Central memory CD8-positive, alpha-beta T cell (primary cell): ENCODE data around the gene RAB3C.

Source experiments
- ATAC-seq: fragments of 150-1000 bp; cut with Tn5 transposase; replicated peaks from 2 replicates; pipeline ENCODE4 v1.10.0; 2022; ENCODE audit warnings: mild to moderate bottlenecking, moderate FRiP score, moderate number of reproducible peaks; ENCODE audit not compliant: poor library complexity, severe bottlenecking; ENCODE audit errors: extremely low read depth
- DNase-seq, 2 donors: peaks; one replicate each; pipeline ENCODE4 v3.0.0; 2021; ENCODE audit warnings: low spot score in 2 of 2
- H3K27ac Mint-ChIP-seq: one replicate; pipeline ENCODE4 v1.8.0; 2022; ENCODE audit warnings: low read depth, mild to moderate bottlenecking, moderate library complexity, mixed read lengths
- H3K27me3 Mint-ChIP-seq: one replicate; pipeline ENCODE4 v1.8.0; 2022; ENCODE audit warnings: mixed read lengths
- H3K36me3 Mint-ChIP-seq: one replicate; pipeline ENCODE4 v1.8.0; 2022; ENCODE audit warnings: mild to moderate bottlenecking, moderate library complexity, mixed read lengths; ENCODE audit not compliant: insufficient read depth
- H3K4me1 Mint-ChIP-seq: one replicate; pipeline ENCODE4 v1.8.0; 2022; ENCODE audit warnings: mixed read lengths
- H3K4me3 Mint-ChIP-seq: one replicate; pipeline ENCODE4 v1.8.0; 2022; ENCODE audit warnings: mild to moderate bottlenecking, moderate library complexity, mixed read lengths
- H3K9me3 Mint-ChIP-seq: one replicate; pipeline ENCODE4 v1.8.0; 2022; ENCODE audit warnings: mixed read lengths

RAB3C gene

DNA sequence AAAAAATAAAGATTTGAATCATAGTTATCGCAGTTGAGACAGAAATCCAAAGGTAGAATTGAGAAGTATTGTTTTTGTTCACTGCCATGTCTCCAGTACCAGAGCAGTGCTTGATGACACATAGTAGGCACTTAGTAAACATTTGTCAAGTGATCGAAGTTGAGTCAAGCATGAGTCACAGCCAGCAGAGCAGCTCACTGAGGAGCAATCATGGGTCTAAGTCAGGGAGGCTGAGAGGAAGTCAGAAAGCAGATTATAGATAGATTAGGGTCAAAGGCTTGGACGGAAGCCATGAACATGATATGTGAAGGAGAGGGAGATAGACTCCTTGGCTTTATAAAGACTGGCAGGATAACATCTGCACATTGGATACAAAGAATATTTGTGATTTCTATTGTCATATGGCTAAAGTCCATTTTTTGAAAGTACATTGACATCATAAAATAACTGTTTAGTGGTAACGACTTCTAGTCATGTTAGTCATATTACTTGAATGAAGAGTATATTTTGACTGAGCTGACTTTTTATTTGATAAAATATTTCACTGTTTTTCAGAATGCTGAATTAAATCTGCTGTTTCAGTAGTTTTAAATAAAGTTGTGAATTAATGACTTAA, 168.5 kb downstream of the RAB3C start:
- H3K27ac Mint-ChIP-seq: no peak overlapping the region
- peaks cover 2% of the 10 kb centered on the region for H3K36me3 Mint-ChIP-seq
- no peak overlapping the region for H3K4me3 Mint-ChIP-seq
- peaks cover 21% of the 10 kb centered on the region for H3K27me3 Mint-ChIP-seq
- no peaks in the 10 kb centered on the region for H3K9me3 Mint-ChIP-seq
- H3K4me1 Mint-ChIP-seq: no peaks in the 10 kb centered on the region
- DNase-seq: no peak
- no peak for ATAC-seq

DNA sequence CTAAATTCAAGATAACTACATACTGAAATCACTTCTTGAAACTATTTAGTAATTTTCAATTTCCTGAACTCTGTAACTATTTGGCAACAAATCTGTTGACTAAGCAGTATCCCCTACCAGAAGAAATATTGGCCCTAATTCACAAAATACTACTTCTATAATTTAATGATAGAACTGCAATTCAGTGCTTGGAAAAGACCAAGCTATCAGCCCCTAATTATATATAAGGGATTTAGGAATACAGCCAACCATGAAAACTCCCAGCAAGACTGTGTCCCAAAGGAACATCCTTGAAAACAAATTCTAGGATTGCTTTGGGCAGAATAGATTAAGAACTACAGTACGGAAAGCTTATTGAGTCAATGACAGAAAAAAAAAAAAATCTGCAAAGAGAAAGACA, 169.2 kb downstream of the RAB3C start:
- no peak overlapping the region for H3K4me3 Mint-ChIP-seq
- H3K9me3 Mint-ChIP-seq: no peaks in the 10 kb centered on the region
- H3K27me3 Mint-ChIP-seq: peaks cover 21% of the 10 kb centered on the region
- no peaks in the 10 kb centered on the region for H3K4me1 Mint-ChIP-seq
- ATAC-seq: no peak
- H3K27ac Mint-ChIP-seq: no peak overlapping the region
- DNase-seq: no peak
- peaks cover 2% of the 10 kb centered on the region for H3K36me3 Mint-ChIP-seq

DNA sequence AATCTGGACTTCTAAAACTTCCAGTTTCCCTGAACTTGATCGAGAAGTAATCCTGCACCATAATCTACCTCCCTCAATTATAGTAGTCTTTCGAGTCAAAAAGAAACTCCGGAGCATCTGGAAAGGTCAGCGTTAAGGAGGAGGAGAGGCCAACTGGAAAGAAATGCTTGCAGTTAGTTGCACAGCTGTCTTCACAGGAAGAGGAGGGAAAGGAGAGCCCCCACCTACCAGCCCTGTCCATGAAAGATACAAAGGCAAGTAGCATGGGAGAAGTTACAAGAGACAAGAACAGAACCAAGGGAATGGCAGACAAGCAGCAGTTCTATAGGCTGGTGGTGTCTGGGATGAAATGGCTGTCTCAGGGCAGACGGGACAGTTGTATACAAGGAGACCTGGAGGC, 170.6 kb downstream of the RAB3C start:
- no peaks in the 10 kb centered on the region for H3K9me3 Mint-ChIP-seq
- ATAC-seq: no peak
- no peak for DNase-seq
- H3K4me1 Mint-ChIP-seq: no peaks in the 10 kb centered on the region
- peaks cover 21% of the 10 kb centered on the region for H3K27me3 Mint-ChIP-seq
- H3K27ac Mint-ChIP-seq: no peak overlapping the region
- H3K36me3 Mint-ChIP-seq: peaks cover 2% of the 10 kb centered on the region
- no peak overlapping the region for H3K4me3 Mint-ChIP-seq

GRCh38 chr5:58754250-58754649, 171.4 kb downstream of the RAB3C start:
- DNase-seq (no peak), ATAC-seq (no peak)
- peaks cover 2% of the 10 kb centered on the region for H3K36me3 Mint-ChIP-seq
- no peak overlapping the region for H3K27ac Mint-ChIP-seq
- H3K4me3 Mint-ChIP-seq: no peak overlapping the region
- peaks cover 6% of the 10 kb centered on the region for H3K4me1 Mint-ChIP-seq
- no peaks in the 10 kb centered on the region for H3K9me3 Mint-ChIP-seq
- H3K27me3 Mint-ChIP-seq: peaks cover 21% of the 10 kb centered on the region

GRCh38 chr5:58755397-58755796, 172.5 kb downstream of the RAB3C start:
- H3K9me3 Mint-ChIP-seq: no peaks in the 10 kb centered on the region
- peaks cover 21% of the 10 kb centered on the region for H3K27me3 Mint-ChIP-seq
- H3K36me3 Mint-ChIP-seq: peaks cover 2% of the 10 kb centered on the region
- H3K27ac Mint-ChIP-seq: no peak overlapping the region
- DNase-seq (no peak), ATAC-seq (no peak)
- peaks cover 17% of the 10 kb centered on the region for H3K4me1 Mint-ChIP-seq
- H3K4me3 Mint-ChIP-seq: no peak overlapping the region

GRCh38 chr5:58759745-58760144, 176.9 kb downstream of the RAB3C start:
- DNase-seq (no peak), ATAC-seq (peak; percentile 14)
- Mint-ChIP-seq H3K27me3 (peaks cover 10% of the 10 kb centered on the region), H3K27ac (peak overlapping the region; percentile 58), H3K4me1 (peaks cover 25% of the 10 kb centered on the region), H3K9me3 (no peaks in the 10 kb centered on the region), H3K4me3 (peak overlapping the region; percentile 56), H3K36me3 (peaks cover 1% of the 10 kb centered on the region)

DNA sequence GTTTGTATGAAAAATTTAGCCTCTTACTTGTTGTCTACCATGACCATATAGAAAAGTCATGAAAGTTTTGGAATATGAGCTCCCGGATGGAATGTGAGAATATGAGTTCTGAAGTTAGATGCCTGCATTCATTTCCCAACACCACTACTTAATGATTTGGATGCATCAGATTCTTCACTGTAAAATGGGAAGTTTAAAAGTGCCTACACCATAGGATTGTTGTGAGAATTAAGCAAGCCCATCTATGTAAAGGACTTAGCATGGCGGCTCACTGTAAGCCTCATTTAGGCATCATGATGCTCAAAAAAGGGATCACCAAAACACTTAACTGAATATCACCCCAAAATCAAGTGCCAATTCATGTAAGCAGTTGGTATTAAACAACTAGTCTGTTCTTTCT, 177.3 kb downstream of the RAB3C start:
- peak overlapping the region; percentile 58 for H3K27ac Mint-ChIP-seq
- peaks cover 1% of the 10 kb centered on the region for H3K36me3 Mint-ChIP-seq
- no peak for ATAC-seq
- no peaks in the 10 kb centered on the region for H3K9me3 Mint-ChIP-seq
- peak overlapping the region; percentile 56 for H3K4me3 Mint-ChIP-seq
- peaks cover 25% of the 10 kb centered on the region for H3K4me1 Mint-ChIP-seq
- DNase-seq: no peak
- peaks cover 5% of the 10 kb centered on the region for H3K27me3 Mint-ChIP-seq

DNA sequence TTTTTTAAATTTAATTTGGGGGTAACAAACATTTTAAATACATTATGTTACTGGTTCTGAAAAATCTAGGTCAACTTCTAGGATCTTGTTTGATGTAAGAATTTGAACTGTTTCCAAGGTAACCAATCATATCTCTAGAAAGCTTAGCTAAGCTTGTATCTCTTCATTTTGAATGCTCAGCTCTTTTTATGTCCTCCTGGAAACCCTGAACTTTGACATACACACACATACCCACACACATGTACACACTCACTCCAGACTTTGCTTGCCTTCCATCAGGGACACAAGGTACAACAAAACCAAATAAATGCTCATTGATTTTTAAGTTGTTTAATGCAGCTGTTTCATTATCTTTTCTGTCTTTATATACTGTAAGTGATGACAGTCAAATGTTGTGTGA, 178.5 kb downstream of the RAB3C start:
- H3K9me3 Mint-ChIP-seq: no peaks in the 10 kb centered on the region
- DNase-seq: no peak
- no peak for ATAC-seq
- H3K27ac Mint-ChIP-seq: peak overlapping the region; percentile 17
- H3K36me3 Mint-ChIP-seq: peaks cover 1% of the 10 kb centered on the region
- H3K4me1 Mint-ChIP-seq: peaks cover 25% of the 10 kb centered on the region
- no peaks in the 10 kb centered on the region for H3K27me3 Mint-ChIP-seq
- no peak overlapping the region for H3K4me3 Mint-ChIP-seq

DNA sequence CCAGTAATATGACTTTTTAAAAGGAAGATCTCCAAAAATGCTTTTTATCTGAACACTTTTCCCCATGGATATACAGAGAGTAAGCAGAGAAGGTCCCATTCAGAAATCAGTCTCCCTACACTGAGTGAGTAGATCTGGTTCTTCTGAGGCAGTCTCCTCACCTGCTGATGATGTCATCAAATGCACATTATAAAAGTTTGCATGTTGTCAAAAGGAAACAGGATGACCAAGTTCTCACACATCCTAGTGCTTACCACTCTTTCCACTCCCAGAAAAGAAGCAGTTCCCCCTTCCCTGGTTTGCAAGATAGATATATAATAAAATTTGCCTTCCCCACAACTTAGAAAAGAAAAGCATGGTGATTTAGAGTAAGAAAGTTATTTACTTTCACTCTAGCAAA, 180.5 kb downstream of the RAB3C start:
- no peaks in the 10 kb centered on the region for H3K9me3 Mint-ChIP-seq
- H3K27me3 Mint-ChIP-seq: no peaks in the 10 kb centered on the region
- no peak for ATAC-seq
- H3K4me1 Mint-ChIP-seq: peaks cover 25% of the 10 kb centered on the region
- no peak overlapping the region for H3K27ac Mint-ChIP-seq
- H3K4me3 Mint-ChIP-seq: no peak overlapping the region
- peaks cover 1% of the 10 kb centered on the region for H3K36me3 Mint-ChIP-seq
- DNase-seq: no peak

- Mint-ChIP-seq H3K27ac (no peak overlapping the region), H3K4me3 (no peak overlapping the region), H3K4me1 (peaks cover 19% of the 10 kb centered on the region), H3K36me3 (peaks cover 1% of the 10 kb centered on the region), H3K27me3 (no peaks in the 10 kb centered on the region), H3K9me3 (no peaks in the 10 kb centered on the region)
- DNase-seq: no peak
- ATAC-seq: no peak
Measured at GRCh38 chr5:58764199-58764598, 181.3 kb downstream of the RAB3C start.

- Mint-ChIP-seq H3K9me3 (no peaks in the 10 kb centered on the region), H3K4me3 (no peak overlapping the region), H3K27ac (no peak overlapping the region), H3K4me1 (peaks cover 11% of the 10 kb centered on the region), H3K36me3 (peaks cover 1% of the 10 kb centered on the region), H3K27me3 (no peaks in the 10 kb centered on the region)
- no peak for ATAC-seq
- no peak for DNase-seq
Measured at GRCh38 chr5:58765058-58765457, 182.2 kb downstream of the RAB3C start.

DNA sequence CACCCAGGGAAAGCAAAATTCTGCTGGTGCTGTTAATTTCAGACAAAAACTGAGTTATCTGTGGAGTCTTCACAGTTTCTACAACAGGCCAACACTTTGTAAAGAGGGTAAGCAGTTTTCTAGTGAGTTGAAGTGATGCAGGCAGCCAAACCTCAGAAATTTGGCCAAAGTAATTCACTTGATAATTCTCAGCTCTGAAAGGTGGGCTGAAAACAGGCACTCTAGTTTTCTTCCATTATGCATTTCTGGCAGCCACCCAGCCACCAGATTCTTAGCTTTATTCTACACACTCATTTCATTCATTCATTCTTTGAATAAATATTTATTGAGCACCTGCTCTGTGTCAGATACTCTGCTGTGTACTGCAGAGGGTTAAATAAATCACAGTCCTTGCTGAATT, 184.2 kb downstream of the RAB3C start:
- H3K4me1 Mint-ChIP-seq: no peaks in the 10 kb centered on the region
- no peak overlapping the region for H3K4me3 Mint-ChIP-seq
- H3K36me3 Mint-ChIP-seq: no peaks in the 10 kb centered on the region
- DNase-seq (no peak), ATAC-seq (no peak)
- no peak overlapping the region for H3K27ac Mint-ChIP-seq
- H3K9me3 Mint-ChIP-seq: no peaks in the 10 kb centered on the region
- H3K27me3 Mint-ChIP-seq: no peaks in the 10 kb centered on the region

- H3K4me3 Mint-ChIP-seq: no peak overlapping the region
- no peaks in the 10 kb centered on the region for H3K27me3 Mint-ChIP-seq
- no peaks in the 10 kb centered on the region for H3K9me3 Mint-ChIP-seq
- DNase-seq (no peak), ATAC-seq (no peak)
- no peak overlapping the region for H3K27ac Mint-ChIP-seq
- no peaks in the 10 kb centered on the region for H3K36me3 Mint-ChIP-seq
- H3K4me1 Mint-ChIP-seq: no peaks in the 10 kb centered on the region
Measured at GRCh38 chr5:58770136-58770535, 187.3 kb downstream of the RAB3C start.

DNA sequence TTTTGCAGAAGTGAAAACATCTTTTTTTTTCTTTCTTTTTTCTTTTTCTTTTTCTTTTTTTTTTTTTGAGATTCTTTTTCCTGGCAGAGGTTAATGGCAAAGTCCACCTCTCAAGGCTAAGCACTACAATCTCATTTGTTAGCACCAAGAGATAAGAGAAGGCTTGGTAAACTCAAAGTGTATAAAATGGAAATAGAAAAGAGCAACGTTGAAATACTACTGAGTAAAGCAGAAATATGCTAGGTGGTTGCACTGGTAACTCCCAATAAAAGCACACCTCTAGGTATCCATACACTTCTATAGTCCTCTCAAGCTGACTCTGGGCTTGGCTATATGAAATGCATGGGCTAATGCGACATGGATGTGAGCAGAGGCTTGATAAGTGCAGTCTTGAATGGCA, 188.9 kb downstream of the RAB3C start:
- H3K27ac Mint-ChIP-seq: no peak overlapping the region

More for the DNA sequence above, 188.9 kb downstream of the RAB3C start:
- DNase-seq: no peak
- Mint-ChIP-seq H3K4me1 (no peaks in the 10 kb centered on the region), H3K36me3 (no peaks in the 10 kb centered on the region), H3K9me3 (no peaks in the 10 kb centered on the region), H3K27me3 (no peaks in the 10 kb centered on the region), H3K4me3 (no peak overlapping the region)
- no peak for ATAC-seq
